KBM-7 (cell line): ENCODE data around the gene HEXIM2.
"Not testable (repeated sequence)": the region's sequence is repeated elsewhere in the genome, so short reads cannot be mapped to it uniquely, and the experiment has no call there.

ENCODE experiments used
- DNase-seq: peaks from one replicate; pipeline ENCODE4 v3.0.0-alpha.2; 2015
- in situ Hi-C: fragments of 300-500 bp; cut with MboI; formaldehyde crosslinking; loops from 2 replicates; pipeline ENCODE4 v1.14.3; 2020; ENCODE audit warnings: low sequenced_read_pairs, low pct_unique_long_range_greater_than_20kb, mixed read lengths

The HEXIM2 gene

DNA sequence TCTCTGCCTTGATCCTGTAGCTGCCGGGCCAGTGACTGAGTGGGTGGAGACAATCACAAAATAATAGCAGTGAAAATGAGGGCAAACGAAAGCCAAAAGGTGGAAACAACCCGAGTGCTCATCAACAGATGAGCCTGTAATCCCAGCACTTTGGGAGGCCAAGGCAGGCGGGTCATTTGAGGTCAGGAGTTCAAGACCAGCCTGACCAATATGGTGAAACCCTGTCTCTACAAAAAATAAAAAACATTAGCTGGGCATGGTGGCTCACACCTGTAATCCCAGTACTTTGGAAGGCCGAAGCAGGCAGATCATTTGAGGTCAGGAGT is 36.9 kb upstream of the HEXIM2 start:
- in situ Hi-C loops, result loop anchor here (25.0 kb wide), 1 partner anchor 212 kb away; the partner anchor contains the start of gene GFAP
- DNase-seq, result not testable (repeated sequence)

DNA sequence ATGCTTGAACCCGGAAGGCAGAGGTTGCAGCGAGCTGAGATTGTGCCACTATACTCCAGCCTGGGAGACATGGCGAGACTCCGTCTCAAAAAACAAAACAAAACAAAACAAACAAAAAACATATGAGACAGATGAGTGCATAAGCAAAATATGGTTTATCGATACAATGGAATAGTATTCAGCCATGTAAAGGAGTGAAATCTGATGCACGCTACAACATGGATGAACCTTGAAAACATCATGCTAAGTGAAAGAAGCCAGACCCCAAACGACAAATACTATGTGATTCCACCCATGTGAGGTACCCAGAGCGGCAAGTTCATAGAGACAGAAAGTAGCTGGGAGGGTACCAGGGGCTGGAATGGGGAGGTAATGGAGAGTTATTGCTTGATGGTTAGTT is 36.2 kb upstream of the HEXIM2 start:
- in situ Hi-C loops, result no loop called here
- no peak for DNase-seq

DNA sequence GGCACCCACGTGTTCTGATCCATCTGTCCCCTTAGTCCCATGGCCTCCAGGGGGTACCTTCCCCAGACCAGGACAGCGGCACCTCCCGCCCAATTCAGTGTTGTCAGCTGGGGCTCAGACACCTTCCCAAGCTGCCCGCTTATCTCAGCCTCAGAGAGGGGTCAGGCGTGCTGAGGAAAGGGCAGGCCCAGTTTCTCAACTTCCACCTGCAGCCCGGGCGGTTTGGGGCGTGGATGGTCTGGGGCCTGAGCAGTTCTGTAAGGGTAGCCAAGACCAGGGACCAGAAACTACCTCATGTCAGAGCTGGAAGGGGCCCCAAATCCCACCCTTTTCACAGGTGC is 34.5 kb upstream of the HEXIM2 start:
- in situ Hi-C loops, result no loop called here
- no peak for DNase-seq

DNA sequence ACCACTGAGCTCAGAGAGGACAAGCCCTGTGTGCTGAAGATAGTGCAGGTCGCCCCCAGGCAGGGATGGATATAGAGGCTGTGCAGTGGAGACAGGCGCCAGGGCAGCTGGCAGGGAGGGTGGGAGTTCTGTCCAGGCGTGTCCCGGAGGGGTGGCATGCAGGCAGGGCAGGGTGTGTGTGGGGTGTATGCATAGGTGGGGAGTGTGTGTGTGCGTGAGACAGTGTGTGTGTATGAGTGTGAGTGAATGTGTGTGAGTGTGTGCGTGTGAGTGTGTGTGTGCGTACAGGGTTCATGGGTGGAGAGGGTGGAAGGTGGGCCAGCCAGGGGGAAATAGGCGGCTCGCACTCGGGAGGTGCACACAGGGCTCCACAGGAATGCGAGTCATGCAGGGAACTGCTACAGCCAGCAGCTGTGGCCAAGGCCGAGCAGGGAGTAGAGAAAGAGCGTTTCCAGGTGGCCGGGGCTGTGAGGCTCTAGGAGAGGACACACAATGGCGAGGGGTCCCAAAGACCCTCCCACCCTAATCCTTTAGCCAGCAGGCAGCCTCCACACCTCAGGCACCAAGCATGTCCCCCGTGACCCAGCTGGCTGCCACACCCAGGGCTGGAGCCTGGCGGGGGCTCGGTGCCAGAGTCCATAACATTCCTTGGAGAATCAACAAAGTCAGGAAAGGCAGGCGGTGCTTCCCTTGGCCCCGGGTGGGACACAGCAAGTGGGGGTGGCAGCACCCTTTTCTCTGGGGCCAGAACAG is 34.0 kb upstream of the HEXIM2 start:
- in situ Hi-C loops, result no loop called here
- peak; percentile 29 for DNase-seq

DNA sequence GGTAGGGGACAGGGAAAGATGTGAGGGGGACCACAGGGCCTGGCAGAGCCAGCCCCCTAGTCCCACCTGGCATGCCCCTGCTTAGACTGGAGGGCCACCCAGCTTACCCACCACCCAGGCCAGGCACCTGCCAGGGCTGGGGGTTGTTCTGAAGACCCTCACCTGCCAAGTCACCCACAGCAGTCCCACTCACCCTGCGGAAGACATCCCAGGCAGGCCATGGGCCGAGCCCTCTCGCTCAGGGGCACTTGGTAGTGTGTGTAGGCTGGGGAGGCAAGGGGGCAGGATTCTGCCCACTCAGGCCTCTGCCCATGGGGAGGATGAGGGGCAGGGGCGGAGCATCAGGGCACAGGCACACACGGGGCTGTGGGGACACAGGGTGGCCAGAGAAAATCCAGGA is 33.3 kb upstream of the HEXIM2 start:
- no peak for DNase-seq
- in situ Hi-C loops, result no loop called here

DNA sequence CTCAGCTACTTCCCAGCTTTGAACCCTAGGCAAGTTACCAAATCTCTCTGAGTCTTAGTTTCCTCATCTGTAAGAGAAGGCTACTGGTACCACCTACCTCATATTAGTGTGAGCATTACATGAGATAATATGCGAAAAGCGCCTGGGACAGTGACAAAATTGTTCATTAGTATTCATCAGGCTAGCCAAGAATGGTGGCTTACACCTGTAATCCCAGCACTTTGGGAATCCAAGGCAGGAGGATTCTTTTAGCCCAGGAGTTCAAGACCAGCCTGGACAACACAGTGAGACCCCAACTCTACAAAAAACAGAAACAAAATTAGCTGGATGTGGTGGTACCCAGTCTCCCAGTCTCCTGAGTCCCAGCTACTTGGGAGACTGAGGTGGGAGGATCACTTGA is 32.7 kb upstream of the HEXIM2 start:
- no peak for DNase-seq
- in situ Hi-C loops, result no loop called here

DNA sequence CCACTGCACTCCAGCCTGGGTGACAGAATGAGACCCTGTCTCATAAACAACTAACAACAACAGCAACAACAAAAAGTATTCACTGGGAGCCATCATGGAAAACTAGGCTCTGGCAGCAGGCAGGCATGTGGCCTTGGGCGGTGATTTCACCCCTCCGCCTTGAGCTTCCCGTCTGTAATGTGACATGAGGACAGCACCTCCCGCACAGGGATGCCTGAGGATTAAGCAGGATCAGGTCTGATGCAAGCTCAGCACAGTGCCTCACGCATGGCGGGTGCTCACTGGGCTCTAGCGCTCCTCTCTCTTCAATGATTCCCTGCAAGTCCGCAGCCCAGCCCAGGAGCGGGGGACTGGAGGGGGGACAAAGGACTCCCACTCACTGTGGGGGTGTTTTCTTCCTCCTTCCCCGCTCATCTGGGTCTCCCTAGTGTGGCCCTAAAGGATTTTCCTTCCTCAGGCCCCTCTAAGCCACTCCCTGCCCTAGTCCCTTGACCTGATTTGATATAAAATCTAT is 32.2 kb upstream of the HEXIM2 start:
- in situ Hi-C loops, result no loop called here
- DNase-seq, result no peak

DNA sequence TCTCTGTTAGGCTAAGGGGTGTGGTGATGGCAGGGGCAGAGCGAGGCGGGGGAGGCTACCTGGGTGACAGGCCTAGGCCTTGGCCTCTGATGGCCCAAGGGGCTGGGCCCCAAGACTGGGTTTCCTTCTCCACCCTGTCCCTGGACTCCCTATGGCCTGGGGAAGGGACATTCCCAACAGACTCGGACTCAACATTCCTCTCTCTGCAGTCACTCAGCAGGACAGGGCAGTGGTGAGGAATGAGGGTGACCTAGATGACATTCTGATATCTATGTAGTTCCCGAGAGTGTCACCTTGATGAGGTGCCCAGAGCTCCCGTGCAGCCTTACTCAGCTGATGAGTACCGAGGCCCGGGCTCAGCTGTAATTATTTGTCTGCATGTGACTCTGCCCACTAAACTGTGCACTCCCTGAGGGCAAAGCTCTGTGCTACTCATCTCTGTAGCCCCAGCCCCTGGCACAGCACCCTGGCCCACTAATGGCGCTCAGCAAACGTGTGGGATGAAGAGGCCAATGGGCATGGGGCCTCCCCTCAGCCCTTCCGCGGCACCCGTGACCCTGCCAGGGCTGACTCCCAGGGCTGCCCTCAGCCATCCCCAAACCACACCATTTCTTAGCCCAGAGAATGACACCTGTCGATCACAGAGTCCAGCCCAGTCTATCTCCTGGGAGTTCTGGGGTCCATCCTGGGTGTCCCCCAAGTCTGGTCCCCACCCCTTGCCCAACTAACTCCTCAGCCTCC is 31.6 kb upstream of the HEXIM2 start:
- in situ Hi-C loops, result no loop called here
- DNase-seq, result no peak

DNA sequence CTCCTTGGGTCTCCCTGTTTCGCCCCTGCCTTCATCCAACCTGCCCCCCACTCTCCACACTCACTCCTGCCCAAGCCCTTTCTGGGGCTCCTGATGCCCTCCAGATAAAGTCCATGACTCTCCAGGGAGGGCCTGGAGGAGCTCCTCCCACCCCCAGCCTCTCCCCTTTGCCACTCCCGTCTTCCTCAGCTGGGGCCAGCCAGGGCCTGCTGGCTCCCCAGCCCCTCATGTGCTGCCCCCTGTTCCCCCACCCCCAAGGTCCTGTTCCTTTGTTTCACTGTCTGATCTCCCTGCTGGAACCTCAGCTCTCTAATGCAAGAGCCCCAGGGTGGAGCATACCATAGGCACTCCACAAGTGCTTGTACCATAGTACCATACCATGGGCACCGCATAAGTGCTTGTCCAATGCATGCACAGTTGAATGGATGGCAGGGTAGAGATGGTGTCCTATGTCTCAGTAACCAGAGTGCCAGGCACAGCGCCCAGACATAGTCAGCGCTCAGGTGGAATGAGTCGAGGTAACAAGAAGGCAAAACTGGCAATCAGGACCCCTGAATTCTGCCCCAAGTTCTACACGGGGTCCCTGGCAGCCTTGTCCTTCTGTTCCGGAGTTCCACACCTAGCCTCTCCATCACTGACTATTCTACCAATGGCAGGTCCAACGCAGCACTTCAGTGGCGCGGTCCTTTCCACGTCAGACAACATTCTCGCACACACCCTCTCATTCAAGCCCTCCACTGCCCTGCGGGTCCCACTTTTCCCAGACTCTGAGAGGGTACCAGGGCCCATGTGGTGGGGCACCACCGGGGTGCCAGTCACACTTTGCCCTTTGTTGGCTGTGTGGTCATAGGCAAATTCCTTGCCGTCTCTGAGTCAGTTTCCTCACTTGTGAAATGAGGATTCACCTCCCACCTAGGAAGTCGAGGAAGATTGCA is 30.7 kb upstream of the HEXIM2 start:
- in situ Hi-C loops, result no loop called here
- DNase-seq, result no peak

DNA sequence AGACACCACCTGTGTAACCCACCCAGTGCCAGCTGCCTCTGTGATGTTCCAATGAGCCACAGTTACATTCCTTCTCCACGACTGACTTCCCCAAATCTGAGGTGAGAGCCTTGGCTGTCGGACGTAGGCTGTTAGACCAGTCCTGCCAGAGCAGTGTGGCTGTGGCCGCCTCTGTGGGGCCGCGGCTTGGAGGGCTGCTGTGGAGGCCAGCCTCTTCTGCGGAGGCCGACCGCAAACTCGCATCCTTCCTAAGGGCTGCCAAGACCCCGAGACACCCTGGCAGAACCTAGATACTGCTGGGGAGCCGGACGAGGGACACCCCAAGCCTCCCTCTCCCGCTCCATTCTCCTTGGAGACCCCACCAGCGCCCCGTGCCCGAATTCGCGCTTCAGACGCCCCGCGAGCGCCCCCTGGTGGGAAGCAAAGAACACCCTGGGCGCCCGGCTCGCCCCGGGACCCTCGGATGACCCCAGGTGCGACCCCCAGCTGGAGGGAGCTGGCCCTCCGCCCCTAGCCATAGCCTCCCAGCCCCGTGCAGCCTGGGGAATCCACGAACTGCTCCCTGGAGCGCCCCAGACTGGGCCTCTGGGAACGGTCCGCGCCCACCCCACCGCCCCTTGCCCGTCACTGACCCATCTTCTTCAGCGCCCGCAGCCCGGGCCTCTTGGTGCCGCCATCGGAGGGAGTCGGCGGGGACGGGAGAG is 29.9 kb upstream of the HEXIM2 start:
- DNase-seq, result peak; percentile 55
- in situ Hi-C loops, result no loop called here

DNA sequence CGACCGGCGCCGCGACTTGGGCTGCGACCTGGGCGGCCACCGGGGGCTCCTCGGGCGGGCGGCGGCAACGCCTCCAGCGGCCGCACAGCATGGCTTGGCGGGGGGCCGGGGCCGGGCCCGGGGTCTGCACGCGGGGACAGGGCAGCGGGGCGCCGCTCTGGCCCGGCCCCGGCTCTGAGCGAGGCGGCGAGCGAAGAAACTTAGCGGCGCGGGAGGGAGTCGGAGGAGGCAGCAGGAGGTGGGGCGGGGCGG is 29.4 kb upstream of the HEXIM2 start, which contains the start of gene PLCD3:
Gene PLCD3 (minus strand): TSS at position 196 of the 252 bp plus-strand sequence. CDS start 105 bp downstream, at position 91.
- in situ Hi-C loops, result no loop called here
- no peak for DNase-seq

DNA sequence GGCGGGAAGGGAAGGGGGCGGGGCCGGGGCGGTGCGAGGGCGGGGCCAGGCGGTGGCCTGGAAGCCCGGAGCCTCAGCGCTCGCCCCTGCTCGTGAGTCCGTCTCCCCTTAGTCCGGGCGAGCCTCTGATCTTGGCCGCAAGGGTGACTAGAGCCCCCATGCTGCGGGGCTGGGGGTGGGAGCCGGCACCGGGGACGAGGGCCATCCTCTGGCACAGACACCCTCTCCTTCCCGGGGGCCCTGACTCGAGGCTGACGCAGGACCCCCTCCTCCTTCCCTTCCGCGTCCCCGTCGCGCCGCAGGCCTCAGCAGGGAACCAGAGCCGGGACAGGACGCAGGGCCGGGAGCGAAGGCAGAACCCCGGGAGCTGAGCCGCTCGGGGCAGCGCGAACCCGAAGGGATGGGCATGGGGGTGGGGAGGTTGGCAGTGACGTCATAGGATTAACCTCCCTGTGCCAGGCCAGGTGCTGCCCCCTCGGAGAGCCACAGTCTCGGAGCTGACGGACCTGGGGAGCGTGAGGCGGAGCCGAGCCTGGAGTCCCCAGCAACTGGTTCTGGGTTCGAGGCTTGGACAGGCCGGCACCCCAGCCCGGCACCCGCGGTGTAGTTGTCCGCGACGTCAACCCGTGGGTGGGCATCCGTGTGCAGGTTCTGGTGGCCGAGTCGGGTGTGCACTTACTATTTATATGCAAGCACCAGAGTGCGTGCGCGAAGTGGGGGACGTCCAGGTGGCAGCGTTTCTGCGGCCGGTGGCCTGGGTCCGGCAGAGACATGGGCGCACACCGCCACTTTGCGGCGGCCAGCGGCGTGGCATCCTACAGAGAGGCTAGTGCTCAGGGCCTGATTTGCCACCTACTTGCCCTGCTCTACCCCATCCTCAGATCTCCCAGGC is 28.9 kb upstream of the HEXIM2 start:
- in situ Hi-C loops, result no loop called here
- DNase-seq, result peak; percentile 84

DNA sequence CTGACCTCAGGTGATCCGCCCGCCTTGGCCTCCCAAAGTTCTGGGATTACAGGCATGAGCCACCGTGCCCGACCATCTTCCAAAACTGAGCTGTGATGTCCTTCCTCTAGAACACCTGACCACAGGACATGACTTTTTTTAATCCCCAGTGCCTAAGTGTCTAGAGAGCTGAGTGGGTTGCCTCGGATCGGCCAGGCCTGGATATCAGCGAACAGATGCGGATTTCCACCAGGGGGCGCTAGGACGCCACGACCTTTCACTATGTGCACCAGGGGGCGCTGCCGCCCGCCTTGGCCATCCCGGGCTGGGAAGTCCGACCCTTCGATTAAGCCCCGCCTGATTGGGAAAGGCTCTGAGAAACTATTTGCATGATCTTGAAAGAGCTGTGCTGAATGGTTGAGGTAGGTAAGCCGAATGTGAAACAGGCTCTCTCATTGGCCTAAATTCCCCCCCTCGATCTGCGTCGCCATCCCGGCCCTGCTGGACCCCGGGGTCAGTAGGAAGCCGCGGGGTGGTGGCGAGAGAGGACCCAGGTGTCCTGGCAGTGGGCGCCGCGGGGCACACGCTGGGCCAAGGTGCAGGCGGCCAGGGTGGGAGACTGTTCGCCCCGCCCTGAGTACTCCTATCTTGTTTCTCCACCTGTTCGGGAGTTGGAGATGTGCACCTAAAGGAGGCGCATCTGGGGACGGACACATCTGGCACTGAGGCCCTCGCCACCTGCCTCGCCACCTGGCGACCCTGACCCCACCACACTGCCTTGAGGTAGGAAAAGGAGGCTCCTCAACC is 26.3 kb upstream of the HEXIM2 start, which contains the start of gene ACBD4:
Gene ACBD4 (plus strand): TSS at position 496 of the 786 bp plus-strand sequence. CDS start 458 bp downstream, outside the sequence.
- peak; percentile 98 for DNase-seq
- in situ Hi-C loops, result no loop called here

DNA sequence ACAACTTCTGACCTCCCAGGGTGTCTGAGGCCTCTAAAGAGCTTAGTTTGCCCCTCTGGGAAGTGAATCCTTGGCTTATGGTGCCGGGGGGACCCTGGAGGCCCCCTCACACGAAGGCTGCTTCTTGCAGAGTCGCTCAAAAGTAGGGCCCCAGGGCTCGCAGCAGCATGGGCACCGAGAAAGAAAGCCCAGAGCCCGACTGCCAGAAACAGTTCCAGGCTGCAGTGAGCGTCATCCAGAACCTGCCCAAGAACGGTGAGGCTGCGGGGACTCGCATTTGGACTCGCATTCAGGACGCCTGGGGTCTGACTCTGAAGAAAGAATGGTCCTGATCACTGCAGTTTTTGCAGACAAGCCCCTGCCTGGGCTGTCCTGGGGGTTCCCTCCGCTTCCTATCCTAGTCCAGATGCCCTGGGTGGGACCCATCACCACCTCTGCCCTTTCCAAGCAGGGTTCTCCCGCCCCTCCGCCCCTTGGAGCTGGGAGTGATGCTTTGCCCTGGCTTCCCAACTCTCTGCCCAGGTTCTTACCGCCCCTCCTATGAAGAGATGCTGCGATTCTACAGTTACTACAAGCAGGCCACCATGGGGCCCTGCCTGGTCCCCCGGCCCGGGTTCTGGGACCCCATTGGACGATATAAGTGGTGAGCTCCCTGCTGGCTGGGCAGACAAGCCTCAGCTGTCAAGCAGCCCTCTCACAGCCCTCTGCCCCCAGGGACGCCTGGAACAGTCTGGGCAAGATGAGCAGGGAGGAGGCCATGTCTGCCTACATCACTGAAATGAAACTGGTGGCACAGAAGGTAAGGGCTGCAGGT is 25.5 kb upstream of the HEXIM2 start:
- in situ Hi-C loops, result no loop called here
- no peak for DNase-seq

DNA sequence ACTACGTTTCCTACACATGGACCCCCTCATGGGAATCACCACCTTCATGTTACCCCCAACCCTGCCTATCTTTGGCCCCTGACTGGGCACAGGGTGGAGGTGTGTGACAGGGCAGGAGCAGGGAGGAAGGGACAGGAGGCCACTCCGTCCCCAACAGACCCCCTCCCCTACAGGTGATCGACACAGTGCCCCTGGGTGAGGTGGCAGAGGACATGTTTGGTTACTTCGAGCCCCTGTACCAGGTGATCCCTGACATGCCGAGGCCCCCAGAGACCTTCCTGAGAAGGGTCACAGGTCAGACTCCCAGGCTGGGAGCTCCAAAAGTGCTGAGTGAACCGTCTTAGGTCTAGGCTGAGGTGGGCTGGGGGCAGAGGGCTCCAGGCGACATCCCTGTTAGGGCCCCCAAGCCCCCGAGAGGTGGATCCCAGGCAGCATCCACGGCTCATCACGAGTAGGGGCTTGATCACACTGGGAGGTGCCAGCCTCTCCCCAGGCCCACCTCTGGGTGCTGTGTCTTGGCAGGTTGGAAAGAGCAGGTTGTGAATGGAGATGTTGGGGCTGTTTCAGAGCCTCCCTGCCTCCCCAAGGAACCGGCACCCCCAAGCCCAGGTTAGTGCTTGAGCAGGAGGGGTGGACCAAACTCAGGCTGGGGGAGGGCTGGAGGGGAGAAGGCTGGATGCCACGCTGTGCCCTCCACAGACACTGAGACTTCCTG is 24.7 kb upstream of the HEXIM2 start:
- in situ Hi-C loops, result no loop called here
- no peak for DNase-seq
